Endodermal cell (in vitro differentiated cells): ENCODE results near the gene PHC2. TPM values are rescaled to one million over a fixed set of nuclear protein-coding genes. Genes with fewer than 3 reads are reported as not detected.

ENCODE experiments used
- DNase-seq: peaks from one replicate; pipeline ENCODE4 v3.0.0-alpha.2; 2017
- H3K27ac ChIP-seq: 2 replicates; pipeline ENCODE4 v1.5.1; 2013; ENCODE audit warnings: mild to moderate bottlenecking, low read depth, low read length, moderate library complexity
- H3K27me3 ChIP-seq: 2 replicates; pipeline ENCODE4 v1.6.1; 2013; ENCODE audit warnings: mild to moderate bottlenecking, low read length, moderate library complexity; ENCODE audit not compliant: insufficient read depth, control insufficient read depth, poor library complexity, severe bottlenecking
- H3K36me3 ChIP-seq: 2 replicates; pipeline ENCODE4 v1.7.0; 2013; ENCODE audit warnings: mild to moderate bottlenecking, low read length, moderate library complexity; ENCODE audit not compliant: control insufficient read depth, insufficient read depth
- H3K4me1 ChIP-seq: one replicate; pipeline ENCODE4 v1.7.0; 2013; ENCODE audit warnings: low read length; ENCODE audit not compliant: control insufficient read depth, insufficient read depth
- H3K4me3 ChIP-seq: 2 replicates; pipeline ENCODE4 v1.5.1; 2013; ENCODE audit warnings: mild to moderate bottlenecking, low read length, moderate library complexity
- H3K9ac ChIP-seq: 2 replicates; pipeline ENCODE4 v1.6.1; 2013; ENCODE audit warnings: mild to moderate bottlenecking, low read length, moderate library complexity; ENCODE audit not compliant: poor library complexity, severe bottlenecking; ENCODE audit errors: extremely low read depth
- H3K9me3 ChIP-seq: 2 replicates; pipeline ENCODE4 v1.6.1; 2013; ENCODE audit warnings: mild to moderate bottlenecking, low read length, moderate library complexity; ENCODE audit not compliant: control insufficient read depth
- H3K27ac Mint-ChIP-seq: 2 replicates; pipeline ENCODE4 v1.8.0; 2020; ENCODE audit warnings: mixed read lengths
- H3K27me3 Mint-ChIP-seq: 2 replicates; pipeline ENCODE4 v1.8.0; 2021; ENCODE audit warnings: mild to moderate bottlenecking, mixed read lengths; ENCODE audit not compliant: insufficient read depth
- H3K36me3 Mint-ChIP-seq: 2 replicates; pipeline ENCODE4 v1.8.0; 2020; ENCODE audit warnings: low read depth, mixed read lengths
- H3K4me1 Mint-ChIP-seq: 2 replicates; pipeline ENCODE4 v1.8.0; 2020; ENCODE audit warnings: mixed read lengths
- H3K4me3 Mint-ChIP-seq: 2 replicates; pipeline ENCODE4 v1.8.0; 2020; ENCODE audit warnings: mild to moderate bottlenecking, moderate library complexity, mixed read lengths
- H3K9me3 Mint-ChIP-seq: 2 replicates; pipeline ENCODE4 v1.8.0; 2020; ENCODE audit warnings: mild to moderate bottlenecking, mixed read lengths
- CTCF ChIP-seq: fragments of 200-600 bp; sonication (generic); conservative IDR thresholded peaks from 2 replicates; pipeline ENCODE4 v1.5.0; 2021; ENCODE audit warnings: antibody characterized with exemption, mild to moderate bottlenecking
- WGBS, 2 experiments: methylation state at CpG; one replicate each; pipeline versions ENCODE4 v1.1.5 to v1.1.7; 2013; ENCODE audit warnings: missing lambda C conversion rate in 2 of 2, mixed read lengths in 1 of 2; ENCODE audit not compliant: insufficient coverage in 1 of 2, insufficient read length in 1 of 2; 5-methylcytosine and 5-hydroxymethylcytosine counted together
- total RNA-seq, 2 donors: library from RNA; stranded (reverse); fragmentation: NEBNext Ultra II Directional in 1 of 2; extraction: Animal tissue kit (Norgen Biotek cat#: 25700) in 1 of 2; gene quantifications; 2 replicates in 1 of 2; 3 replicates in 1 of 2; pipeline ENCODE4 v1.2.1, GENCODE V29; 2021

PHC2 gene
- total RNA-seq, 2 donors from 2014 or later: 32.1 to 43.9 TPM

GRCh38 chr1:33392206-33392605, 38.7 kb downstream of the PHC2 start:
- Histone ChIP-seq H3K9me3 (no peaks in the 10 kb centered on the region), H3K9ac (no peak overlapping the region), H3K4me3 (no peak overlapping the region), H3K27ac (no peak overlapping the region), H3K36me3 (no peaks in the 10 kb centered on the region), H3K27me3 (peaks cover 54% of the 10 kb centered on the region), H3K4me1 (no peaks in the 10 kb centered on the region)
- Mint-ChIP-seq H3K36me3 (no peaks in the 10 kb centered on the region), H3K9me3 (no peaks in the 10 kb centered on the region), H3K27me3 (peaks cover 72% of the 10 kb centered on the region), H3K4me3 (no peak overlapping the region), H3K4me1 (peaks cover 22% of the 10 kb centered on the region), H3K27ac (no peak overlapping the region)
- no peak for DNase-seq
- TF ChIP-seq CTCF: no peak
- WGBS, 2 experiments: 90 to 91% methylated on average over 8 of the region's 8 CpGs

GRCh38 chr1:33391343-33392078, 39.4 kb downstream of the PHC2 start:
- Histone ChIP-seq H3K9me3 (no peaks in the 10 kb centered on the region), H3K27ac (no peak overlapping the region), H3K36me3 (no peaks in the 10 kb centered on the region), H3K4me3 (no peak overlapping the region), H3K27me3 (peaks cover 54% of the 10 kb centered on the region), H3K4me1 (no peaks in the 10 kb centered on the region), H3K9ac (no peak overlapping the region)
- no peaks in the 10 kb centered on the region for H3K36me3 Mint-ChIP-seq
- WGBS, 2 experiments: 53 to 77% methylated on average over 7 to 8 of the region's 8 CpGs
- no peak for TF ChIP-seq CTCF
- peaks cover 22% of the 10 kb centered on the region for H3K4me1 Mint-ChIP-seq
- H3K4me3 Mint-ChIP-seq: no peak overlapping the region
- H3K27me3 Mint-ChIP-seq: peaks cover 72% of the 10 kb centered on the region
- peak; percentile 70 for DNase-seq
- no peak overlapping the region for H3K27ac Mint-ChIP-seq
- H3K9me3 Mint-ChIP-seq: no peaks in the 10 kb centered on the region

GRCh38 chr1:33390542-33390941, 40.4 kb downstream of the PHC2 start:
- Mint-ChIP-seq H3K4me1 (peaks cover 22% of the 10 kb centered on the region), H3K4me3 (no peak overlapping the region), H3K27me3 (peaks cover 72% of the 10 kb centered on the region), H3K27ac (no peak overlapping the region), H3K36me3 (no peaks in the 10 kb centered on the region), H3K9me3 (no peaks in the 10 kb centered on the region)
- Histone ChIP-seq H3K4me3 (no peak overlapping the region), H3K27ac (no peak overlapping the region), H3K9ac (no peak overlapping the region), H3K9me3 (no peaks in the 10 kb centered on the region), H3K4me1 (no peaks in the 10 kb centered on the region), H3K36me3 (no peaks in the 10 kb centered on the region), H3K27me3 (peaks cover 54% of the 10 kb centered on the region)
- no peak for TF ChIP-seq CTCF
- DNase-seq: no peak
- WGBS, 2 experiments: 90% methylated on average over 2 of the region's 2 CpGs; no CpG with 5 or more reads in 1 of the 2 experiments
